GM12878 (cell line): ENCODE data around the gene ZNF341. TPM values are rescaled to one million over a fixed set of nuclear protein-coding genes. Genes with fewer than 3 reads are reported as not detected.

Source experiments
- ATAC-seq: fragments of 200-7000 bp; cut with Tn5 transposase; 3 replicates; pipeline ENCODE4 v1.9.1; 2020; ENCODE audit warnings: mild to moderate bottlenecking, moderate library complexity
- BruUV-seq: library from RNA; stranded (reverse); fragments of 400-500 nt; replicated peaks from 2 replicates; lab custom pipeline; 2021; lab: Mats Ljungman, UMichigan
- CTCF ChIA-PET: fragments of 300-600 bp; sonication (Branson Sonifier 250); formaldehyde crosslinking; extraction: SDS; loops from one replicate; lab custom pipeline; 2021; ENCODE audit warnings: inconsistent platforms; lab: Yijun Ruan, JAX
- POLR2A ChIA-PET: fragments of 350-600 bp; formaldehyde crosslinking; extraction: SDS; loops from one replicate; lab custom pipeline; 2021; ENCODE audit warnings: inconsistent platforms; lab: Charles Lee
- RAD21 ChIA-PET: fragments of 300-600 bp; sonication (Branson Sonifier 250); formaldehyde crosslinking; loops from one replicate; lab custom pipeline; 2023; ENCODE audit warnings: antibody characterized with exemption; ENCODE audit not compliant: unreplicated experiment; lab: Charles Lee
- SMC1A ChIA-PET: fragments of 300-600 bp; sonication (Branson Sonifier 250); formaldehyde crosslinking; loops from one replicate; lab custom pipeline; 2023; ENCODE audit not compliant: unreplicated experiment, uncharacterized antibody; lab: Charles Lee
- DNase-seq: peaks from one replicate; pipeline ENCODE4 v3.0.0-alpha.2; 2011; ENCODE audit warnings: low read depth, low spot score
- FAIRE-seq: peaks from 3 replicates; lab custom pipeline; 2011; peaks lifted over from hg19 to GRCh38; lab: Jason Lieb, UNC
- H2AFZ ChIP-seq: 2 replicates; pipeline ENCODE4 v1.6.0; 2011; ENCODE audit warnings: low read depth, low read length, control low read depth; ENCODE audit not compliant: control insufficient read depth
- H3K27ac ChIP-seq: 2 replicates; pipeline ENCODE4 v1.5.1; 2011; ENCODE audit warnings: control low read depth; ENCODE audit not compliant: control insufficient read depth, insufficient read depth
- H3K27me3 ChIP-seq, 2 experiments: replicated peaks in 1 of 2; 2 replicates each; pipeline versions ENCODE4 v1.6.0 to v1.6.1; 2011; ENCODE audit warnings: low read length in 1 of 2; ENCODE audit not compliant: control insufficient read depth in 2 of 2, insufficient read depth in 2 of 2
- H3K36me3 ChIP-seq, 2 experiments: 2 replicates each; pipeline ENCODE4 v1.5.1; 2011; ENCODE audit warnings: low read length in 1 of 2; ENCODE audit not compliant: control insufficient read depth in 2 of 2, insufficient read depth in 2 of 2
- H3K4me1 ChIP-seq: 2 replicates; pipeline ENCODE4 v1.6.1; 2011; ENCODE audit warnings: mild to moderate bottlenecking, low read length, moderate library complexity, mixed read lengths; ENCODE audit not compliant: control insufficient read depth, insufficient read depth
- H3K4me2 ChIP-seq: 2 replicates; pipeline ENCODE4 v1.6.0; 2011; ENCODE audit warnings: control low read depth; ENCODE audit not compliant: control insufficient read depth, insufficient read depth
- H3K4me3 ChIP-seq: fragments of 200-600 bp; sonication (generic); 2 replicates; pipeline ENCODE4 v1.5.1; 2016
- H3K79me2 ChIP-seq: 2 replicates; pipeline ENCODE4 v1.6.0; 2011; ENCODE audit warnings: low read length; ENCODE audit not compliant: control insufficient read depth, insufficient read depth
- H3K9ac ChIP-seq: 2 replicates; pipeline ENCODE4 v1.8.0; 2011; ENCODE audit warnings: low read length, control low read depth, mixed read lengths; ENCODE audit not compliant: control insufficient read depth, insufficient read depth
- H3K9me3 ChIP-seq: replicated peaks from 3 replicates; pipeline ENCODE4 v1.5.1; 2011; ENCODE audit warnings: mild to moderate bottlenecking, low read length; ENCODE audit not compliant: control insufficient read depth, insufficient read depth
- H4K20me1 ChIP-seq: 2 replicates; pipeline ENCODE4 v1.6.0; 2011; ENCODE audit not compliant: control insufficient read depth, insufficient read depth
- CHD2 ChIP-seq: IDR thresholded peaks from 2 replicates; pipeline ENCODE4 v1.6.1; 2011; ENCODE audit warnings: low read depth, low read length, improper control_type of control experiment, borderline replicate concordance
- IRF3 ChIP-seq: fragments of 450-650 bp; IDR thresholded peaks from 2 replicates; pipeline ENCODE4 v1.6.1; 2014; ENCODE audit warnings: mild to moderate bottlenecking
- MTA3 ChIP-seq: IDR thresholded peaks from 2 replicates; pipeline ENCODE4 v1.6.1; 2012; ENCODE audit warnings: low read length, inconsistent platforms, borderline replicate concordance
- MXI1 ChIP-seq: fragments of 150-350 bp; IDR thresholded peaks from 2 replicates; pipeline ENCODE4 v1.6.1; 2011; ENCODE audit warnings: low read depth, mild to moderate bottlenecking, inconsistent platforms, low read length, improper control_type of control experiment
- RCOR1 ChIP-seq: conservative IDR thresholded peaks from 2 replicates; pipeline ENCODE4 v1.6.1; 2012; ENCODE audit warnings: low read depth, low read length, improper control_type of control experiment
- TBL1XR1 ChIP-seq: IDR thresholded peaks from 2 replicates; pipeline ENCODE4 v1.6.1; 2012; ENCODE audit warnings: low read depth, low read length, improper control_type of control experiment
- ZBTB4 ChIP-seq: fragments of 450-650 bp; formaldehyde crosslinking; IDR thresholded peaks from 2 replicates; pipeline ENCODE4 v1.4.0; 2022; ENCODE audit warnings: mild to moderate bottlenecking, moderate library complexity
- WGBS: methylation state at CpG from one replicate; pipeline ENCODE4 v1.1.6; 2016; ENCODE audit warnings: low lambda C conversion rate; ENCODE audit not compliant: insufficient replicate concordance, insufficient coverage; ENCODE audit errors: missing lambda C conversion rate; 5-methylcytosine and 5-hydroxymethylcytosine counted together
- in situ Hi-C: fragments of 300-500 bp; cut with MboI; formaldehyde crosslinking; loops from 9 replicates; pipeline ENCODE4 v1.14.3; 2018; ENCODE audit warnings: mixed read lengths
- intact Hi-C: fragments of 100-400 bp; cut with micrococcal nuclease; formaldehyde crosslinking; loops from one replicate; pipeline ENCODE4 v1.14.2; 2022; ENCODE audit not compliant: unreplicated experiment
- polyA plus RNA-seq, 11 experiments: library from polyadenylated mRNA; depleted of rRNA in 4 of 11; unstranded in 6 of 11; stranded (reverse) in 5 of 11; fragments of >200 nt; fragmentation: Nextera tagmentation in 4 of 11; fragmentation: Illumina TruSeq in 1 of 11; extraction: Ambion mirVana in 4 of 11; extraction: Trizol in 1 of 11; gene quantifications; 1 replicate in 1 of 11; 2 replicates in 10 of 11; pipeline versions ENCODE4 v1.2.1 to v1.2.3, GENCODE V29; 2011 to 2016; ENCODE audit warnings: inconsistent platforms in 2 of 11, missing spikeins in 2 of 11, low read depth in 1 of 11
- total RNA-seq, 4 experiments: library from RNA; depleted of rRNA in 3 of 4; stranded (reverse); fragments of >200 nt in 3 of 4; fragmentation: Illumina TruSeq in 1 of 4; extraction: Trizol in 1 of 4; gene quantifications; 2 replicates each; pipeline versions ENCODE4 v1.2.1 to v1.2.3, GENCODE V29; 2013 to 2021

ZNF341 gene
- total and polyA plus RNA-seq, 10 of the 15 experiments (the other 5 are each of a cell fraction or from before 2014, with no cell fraction given) = 0.18 to 5.0 (median 2.6) TPM

GRCh38 chr20:33835615-33836172 is 103.9 kb downstream of the ZNF341 start (continued):
- no peak for TF ChIP-seq ZBTB4 (CRISPR knock-in tag)

GRCh38 chr20:33836277-33836676 is 104.5 kb downstream of the ZNF341 start:
- intact Hi-C loops (no loop called here), in situ Hi-C loops (no loop called here)

More at GRCh38 chr20:33836277-33836676, 104.5 kb downstream of the ZNF341 start:
- Histone ChIP-seq H2AFZ (no peak overlapping the region), H3K27ac (no peak overlapping the region), H3K4me2 (no peak overlapping the region), H3K36me3 (peaks cover 5% of the 10 kb centered on the region in 2 experiments; a peak in 3 of 4 replicates), H3K9ac (no peak overlapping the region), H3K4me1 (peaks cover 19% of the 10 kb centered on the region), H3K79me2 (peaks cover 66% of the 10 kb centered on the region)
- ATAC-seq = no peak
- no TSS peak for BruUV-seq
- ChIA-PET CTCF (interaction anchor here (1.2 kb wide), 1 partner anchor 75 kb away, joined by 4 read pairs; no protein-coding TSS in a partner anchor), SMC1A (interaction anchor here (1.0 to 3.1 kb wide), 4 partner anchors 17 to 234 kb away, joined by 3 to 9 read pairs (median 5); no protein-coding TSS in a partner anchor), RAD21 (interaction anchor here (1.1 to 2.1 kb wide), 2 partner anchors 10 to 13 kb away, joined by 3 to 4 read pairs; no protein-coding TSS in a partner anchor)
- DNase-seq = no peak
- TF ChIP-seq CHD2 = no peak
- TF ChIP-seq MTA3 = no peak
- TF ChIP-seq RCOR1 = no peak
- no peak for TF ChIP-seq MXI1
- TF ChIP-seq TBL1XR1 = no peak
- no peak for TF ChIP-seq IRF3
- TF ChIP-seq, all 136 proteins: peak for 0
- FAIRE-seq = no peak
- POLR2A ChIA-PET = interaction anchor here (0.6 to 1.7 kb wide), 4 partner anchors 9 to 20 kb away, joined by 3 to 6 read pairs (median 3); no protein-coding TSS in a partner anchor
- Histone ChIP-seq H3K4me3 (no peak overlapping the region), H3K27me3 (no peaks in the 10 kb centered on the region), H4K20me1 (no peaks in the 10 kb centered on the region), H3K9me3 (no peaks in the 10 kb centered on the region; the same call in 2 of the 3 replicates)
- WGBS = 79% methylated on average over 2 of the region's 2 CpGs
